Measurements from ENCODE around the gene S1PR1. TPM values are rescaled to one million over a fixed set of nuclear protein-coding genes. Genes with fewer than 3 reads are reported as not detected.
A peak's percentile ranks its signal among the peaks of the same experiment; 100 is the strongest.
"Not testable (repeated sequence)": the region's sequence is repeated elsewhere in the genome, so short reads cannot be mapped to it uniquely, and the experiment has no call there.

Gene S1PR1
- total RNA-seq, 2 experiments from 2014 or later = 124 to 138 TPM

- Mint-ChIP-seq H3K9me3 (no peaks in the 10 kb centered on the region), H3K4me3 (no peak overlapping the region), H3K27ac (no peak overlapping the region), H3K36me3 (peaks cover 9% of the 10 kb centered on the region), H3K27me3 (no peaks in the 10 kb centered on the region), H3K4me1 (peaks cover 2% of the 10 kb centered on the region)
- ATAC-seq (ENCODE audit: low read depth) (no peak), DNase-seq (no peak)
- POLR2A ChIA-PET = no interaction called here
These were observed 31.4 kb upstream of the S1PR1 start for GRCh38 chr1:101205457-101205856.

GRCh38 chr1:101206139-101206538 is 30.7 kb upstream of the S1PR1 start:
- H3K4me3 Mint-ChIP-seq; POLR2A ChIA-PET; DNase-seq; ATAC-seq (ENCODE audit: low read depth); H3K27ac Mint-ChIP-seq; H3K27me3 Mint-ChIP-seq; H3K4me1 Mint-ChIP-seq; H3K9me3 Mint-ChIP-seq: not testable (repeated sequence)
- peaks cover 12% of the 10 kb centered on the region for H3K36me3 Mint-ChIP-seq

GRCh38 chr1:101207271-101207670 is 29.5 kb upstream of the S1PR1 start:
- H3K27me3 Mint-ChIP-seq; H3K4me1 Mint-ChIP-seq; DNase-seq; H3K27ac Mint-ChIP-seq; H3K9me3 Mint-ChIP-seq; ATAC-seq (ENCODE audit: low read depth); H3K36me3 Mint-ChIP-seq; POLR2A ChIA-PET; H3K4me3 Mint-ChIP-seq: not testable (repeated sequence)

GRCh38 chr1:101207891-101208290 is 28.9 kb upstream of the S1PR1 start:
- ATAC-seq (ENCODE audit: low read depth) (no peak), DNase-seq (no peak)
- peaks cover 3% of the 10 kb centered on the region for H3K9me3 Mint-ChIP-seq
- H3K4me3 Mint-ChIP-seq = no peak overlapping the region
- H3K36me3 Mint-ChIP-seq = peaks cover 8% of the 10 kb centered on the region
- no peak overlapping the region for H3K27ac Mint-ChIP-seq
- H3K4me1 Mint-ChIP-seq = peaks cover 4% of the 10 kb centered on the region
- POLR2A ChIA-PET = no interaction called here
- H3K27me3 Mint-ChIP-seq = no peaks in the 10 kb centered on the region

- Mint-ChIP-seq H3K9me3 (peaks cover 6% of the 10 kb centered on the region), H3K27ac (no peak overlapping the region), H3K27me3 (no peaks in the 10 kb centered on the region), H3K36me3 (peaks cover 8% of the 10 kb centered on the region), H3K4me3 (no peak overlapping the region), H3K4me1 (peaks cover 7% of the 10 kb centered on the region)
- DNase-seq (no peak), ATAC-seq (ENCODE audit: low read depth) (no peak)
- POLR2A ChIA-PET = interaction anchor here (0.6 to 0.7 kb wide), 2 partner anchors 20 to 28 kb away, joined by 3 to 5 read pairs; no protein-coding TSS in a partner anchor
These were observed 21.3 kb upstream of the S1PR1 start for GRCh38 chr1:101215363-101216011.

GRCh38 chr1:101216623-101217022 is 20.2 kb upstream of the S1PR1 start:
- Mint-ChIP-seq H3K27me3 (no peaks in the 10 kb centered on the region), H3K9me3 (peaks cover 4% of the 10 kb centered on the region), H3K4me3 (no peak overlapping the region), H3K36me3 (peaks cover 9% of the 10 kb centered on the region), H3K4me1 (peaks cover 13% of the 10 kb centered on the region), H3K27ac (no peak overlapping the region)
- no peak for ATAC-seq (ENCODE audit: low read depth)
- no peak for DNase-seq
- POLR2A ChIA-PET = interaction anchor here (0.7 kb wide), 1 partner anchor 18 kb away, joined by 3 read pairs; no protein-coding TSS in a partner anchor

GRCh38 chr1:101217148-101217547 is 19.7 kb upstream of the S1PR1 start:
- no peaks in the 10 kb centered on the region for H3K27me3 Mint-ChIP-seq
- POLR2A ChIA-PET = interaction anchor here (0.7 kb wide), 1 partner anchor 17 kb away, joined by 3 read pairs; no protein-coding TSS in a partner anchor
- no peak overlapping the region for H3K4me3 Mint-ChIP-seq
- ATAC-seq (ENCODE audit: low read depth) = no peak
- peaks cover 9% of the 10 kb centered on the region for H3K36me3 Mint-ChIP-seq
- no peak for DNase-seq
- no peak overlapping the region for H3K27ac Mint-ChIP-seq
- H3K4me1 Mint-ChIP-seq = peaks cover 18% of the 10 kb centered on the region
- peaks cover 4% of the 10 kb centered on the region for H3K9me3 Mint-ChIP-seq

- H3K4me1 Mint-ChIP-seq = peaks cover 23% of the 10 kb centered on the region
- POLR2A ChIA-PET; H3K27me3 Mint-ChIP-seq; ATAC-seq (ENCODE audit: low read depth); H3K36me3 Mint-ChIP-seq; H3K4me3 Mint-ChIP-seq; H3K9me3 Mint-ChIP-seq; DNase-seq; H3K27ac Mint-ChIP-seq: not testable (repeated sequence)
These were observed 17.9 kb upstream of the S1PR1 start for GRCh38 chr1:101218968-101219367.

GRCh38 chr1:101219924-101220870 is 16.6 kb upstream of the S1PR1 start:
- H3K36me3 Mint-ChIP-seq = peaks cover 10% of the 10 kb centered on the region
- H3K27me3 Mint-ChIP-seq = no peaks in the 10 kb centered on the region
- H3K27ac Mint-ChIP-seq = no peak overlapping the region
- DNase-seq (no peak), ATAC-seq (ENCODE audit: low read depth) (no peak)
- POLR2A ChIA-PET = no interaction called here
- peaks cover 4% of the 10 kb centered on the region for H3K9me3 Mint-ChIP-seq
- peaks cover 22% of the 10 kb centered on the region for H3K4me1 Mint-ChIP-seq
- H3K4me3 Mint-ChIP-seq = no peak overlapping the region

- H3K4me1 Mint-ChIP-seq = peaks cover 19% of the 10 kb centered on the region
- H3K4me3 Mint-ChIP-seq = no peak overlapping the region
- H3K27ac Mint-ChIP-seq = peak overlapping the region; percentile 28
- H3K36me3 Mint-ChIP-seq = peaks cover 7% of the 10 kb centered on the region
- DNase-seq = no peak
- no peaks in the 10 kb centered on the region for H3K27me3 Mint-ChIP-seq
- peaks cover under 1% of the 10 kb centered on the region for H3K9me3 Mint-ChIP-seq
- POLR2A ChIA-PET = no interaction called here
- ATAC-seq (ENCODE audit: low read depth) = no peak
These were observed 15.9 kb upstream of the S1PR1 start for GRCh38 chr1:101220906-101221305.

GRCh38 chr1:101221945-101222429 is 14.8 kb upstream of the S1PR1 start:
- Mint-ChIP-seq H3K36me3 (peaks cover 7% of the 10 kb centered on the region), H3K4me3 (peak overlapping the region; percentile 66), H3K4me1 (peaks cover 19% of the 10 kb centered on the region), H3K27me3 (no peaks in the 10 kb centered on the region), H3K27ac (peak overlapping the region; percentile 84), H3K9me3 (no peaks in the 10 kb centered on the region)
- DNase-seq = no peak
- ATAC-seq (ENCODE audit: low read depth) = no peak
- POLR2A ChIA-PET = interaction anchor here (1.1 kb wide), 1 partner anchor 14 kb away, joined by 5 read pairs; the partner anchor contains the start of gene S1PR1

- Mint-ChIP-seq H3K27ac (no peak overlapping the region), H3K9me3 (peaks cover 5% of the 10 kb centered on the region), H3K4me1 (peaks cover 7% of the 10 kb centered on the region), H3K36me3 (peaks cover 15% of the 10 kb centered on the region), H3K4me3 (no peak overlapping the region), H3K27me3 (no peaks in the 10 kb centered on the region)
- POLR2A ChIA-PET = interaction anchor here (1.0 kb wide), 1 partner anchor 9 kb away, joined by 4 read pairs; the partner anchor contains the start of gene S1PR1
- ATAC-seq (ENCODE audit: low read depth) (no peak), DNase-seq (no peak)
These were observed 9.0 kb upstream of the S1PR1 start for GRCh38 chr1:101227837-101228236.

- DNase-seq (no peak), ATAC-seq (ENCODE audit: low read depth) (no peak)
- no peak overlapping the region for H3K27ac Mint-ChIP-seq
- H3K4me3 Mint-ChIP-seq = no peak overlapping the region
- H3K9me3 Mint-ChIP-seq = peaks cover 5% of the 10 kb centered on the region
- peaks cover 12% of the 10 kb centered on the region for H3K4me1 Mint-ChIP-seq
- H3K27me3 Mint-ChIP-seq = no peaks in the 10 kb centered on the region
- peaks cover 15% of the 10 kb centered on the region for H3K36me3 Mint-ChIP-seq
- POLR2A ChIA-PET = interaction anchor here (1.0 kb wide), 1 partner anchor 8 kb away, joined by 4 read pairs; the partner anchor contains the start of gene S1PR1
These were observed 8.2 kb upstream of the S1PR1 start for GRCh38 chr1:101228424-101229134.

All from activated naive CD8-positive, alpha-beta T cell treated with anti-CD3 and anti-CD28 coated beads, Interleukin-2, amount 10 ng/mL, durations not matched to agents 7 days and 5 days (primary cell).